HG03175 (cell line): ENCODE data around the gene IGFBP3.
"Not testable (repeated sequence)": the region's sequence is repeated elsewhere in the genome, so short reads cannot be mapped to it uniquely, and the experiment has no call there.

Experiments used
- ATAC-seq: cut with Tn5 transposase; IDR thresholded peaks from one replicate; pipeline ENCODE4 v1.9.1; 2021; ENCODE audit warnings: mild to moderate bottlenecking, moderate library complexity; ENCODE audit not compliant: unreplicated experiment

The IGFBP3 gene

GRCh38 chr7:45920502-45921380 lies at the start of gene IGFBP3:
Gene IGFBP3 (minus strand): TSS chr7:45921272. CDS start chr7:45921140, 132 bp downstream.
- ATAC-seq: no peak

- no peak for ATAC-seq
Observed at GRCh38 chr7:45970454-45970853, 49.4 kb upstream of the IGFBP3 start.

GRCh38 chr7:45969940-45970339 lies 48.9 kb upstream of the IGFBP3 start:
- ATAC-seq: no peak

GRCh38 chr7:45968856-45969541 lies 47.9 kb upstream of the IGFBP3 start:
- no peak for ATAC-seq

GRCh38 chr7:45968312-45968711 lies 47.2 kb upstream of the IGFBP3 start:
- no peak for ATAC-seq

GRCh38 chr7:45967591-45968157 lies 46.6 kb upstream of the IGFBP3 start:
- no peak for ATAC-seq

GRCh38 chr7:45962861-45963260 lies 41.8 kb upstream of the IGFBP3 start:
- ATAC-seq: no peak

GRCh38 chr7:45957721-45958120 lies 36.6 kb upstream of the IGFBP3 start:
- ATAC-seq: no peak

GRCh38 chr7:45955286-45955685 lies 34.2 kb upstream of the IGFBP3 start:
- ATAC-seq: no peak

- not testable (repeated sequence) for ATAC-seq
Observed at GRCh38 chr7:45953055-45953454, 32.0 kb upstream of the IGFBP3 start.

- no peak for ATAC-seq
Observed at GRCh38 chr7:45944058-45944457, 23.0 kb upstream of the IGFBP3 start.

GRCh38 chr7:45940939-45941338 lies 19.9 kb upstream of the IGFBP3 start:
- no peak for ATAC-seq

- not testable (repeated sequence) for ATAC-seq
Observed at GRCh38 chr7:45940237-45940781, 19.2 kb upstream of the IGFBP3 start.

- ATAC-seq: no peak
Observed at GRCh38 chr7:45939574-45939973, 18.5 kb upstream of the IGFBP3 start.

- no peak for ATAC-seq
Observed at GRCh38 chr7:45938626-45939302, 17.7 kb upstream of the IGFBP3 start.

GRCh38 chr7:45937862-45938261 lies 16.8 kb upstream of the IGFBP3 start:
- no peak for ATAC-seq

- ATAC-seq: no peak
Observed at GRCh38 chr7:45937301-45937700, 16.2 kb upstream of the IGFBP3 start.

- ATAC-seq: no peak
Observed at GRCh38 chr7:45930967-45931366, 9.9 kb upstream of the IGFBP3 start.

- ATAC-seq: no peak
Observed at GRCh38 chr7:45927721-45928120, 6.6 kb upstream of the IGFBP3 start.

GRCh38 chr7:45924283-45924682 lies 3.2 kb upstream of the IGFBP3 start:
- no peak for ATAC-seq

- no peak for ATAC-seq
Observed at GRCh38 chr7:45923818-45924217, 2.7 kb upstream of the IGFBP3 start.
